Gastrocnemius medialis (tissue), 4 donors: ENCODE data around the gene MCUB.

Experiments used
- CTCF ChIP-seq, 5 experiments: fragments of 450-650 bp in 3 of 5; fragments of 200-600 bp in 2 of 5; sonication (generic) in 2 of 5; IDR thresholded peaks in 4 of 5; conservative IDR thresholded peaks in 1 of 5; 1 replicate in 4 of 5; 2 replicates in 1 of 5; pipeline ENCODE4 v1.5.1; 2016 to 2019; ENCODE audit warnings: antibody characterized with exemption in 5 of 5, mild to moderate bottlenecking in 3 of 5, moderate library complexity in 3 of 5
- POLR2A ChIP-seq, 2 donors: fragments of 450-650 bp; IDR thresholded peaks; one replicate each; pipeline ENCODE4 v1.6.1; 2017; ENCODE audit warnings: antibody characterized with exemption in 2 of 2, mild to moderate bottlenecking in 2 of 2, moderate library complexity in 2 of 2

- TF ChIP-seq CTCF (IDR thresholded peaks at IDR 0.05 in 4 of 5, conservative IDR thresholded peaks at IDR 0.05 in 1 of 5) (no peak), POLR2A (IDR thresholded peaks at IDR 0.05) (no peak)
Observed at GRCh38 chr4:109676886-109677285, 116.8 kb downstream of the MCUB start.
